Fibroblast of skin of left biceps (primary cell): Measurements from ENCODE around the gene CDK4.

Experiments used
- DNase-seq, 2 experiments: peaks; one replicate each; pipeline ENCODE4 v3.0.0-alpha.2; 2013; ENCODE audit warnings: low read depth in 2 of 2

The CDK4 gene

GRCh38 chr12:57712701-57713100, 39.4 kb downstream of the CDK4 start:
- DNase-seq = no peak

GRCh38 chr12:57708296-57708695, 43.8 kb downstream of the CDK4 start:
- DNase-seq = no peak

GRCh38 chr12:57707250-57707649, 44.9 kb downstream of the CDK4 start:
- DNase-seq = no peak

- no peak for DNase-seq
These were observed 51.8 kb downstream of the CDK4 start for GRCh38 chr12:57700317-57700716.

- no peak for DNase-seq
These were observed 53.7 kb downstream of the CDK4 start for GRCh38 chr12:57698414-57698813.
